Activated CD8-positive, alpha-beta memory T cell treated with anti-CD3 and anti-CD28 coated beads, Interleukin-2, amount 50 U/mL, for 4 hours (primary cell): Measurements from ENCODE around the gene DLGAP4.
A peak's percentile ranks its signal among the peaks of the same experiment; 100 is the strongest.
"Not testable (repeated sequence)": the region's sequence is repeated elsewhere in the genome, so short reads cannot be mapped to it uniquely, and the experiment has no call there.

ENCODE experiments used
- DNase-seq: peaks from one replicate; pipeline ENCODE4 v3.0.0-alpha.2; 2020

Gene DLGAP4

DNA sequence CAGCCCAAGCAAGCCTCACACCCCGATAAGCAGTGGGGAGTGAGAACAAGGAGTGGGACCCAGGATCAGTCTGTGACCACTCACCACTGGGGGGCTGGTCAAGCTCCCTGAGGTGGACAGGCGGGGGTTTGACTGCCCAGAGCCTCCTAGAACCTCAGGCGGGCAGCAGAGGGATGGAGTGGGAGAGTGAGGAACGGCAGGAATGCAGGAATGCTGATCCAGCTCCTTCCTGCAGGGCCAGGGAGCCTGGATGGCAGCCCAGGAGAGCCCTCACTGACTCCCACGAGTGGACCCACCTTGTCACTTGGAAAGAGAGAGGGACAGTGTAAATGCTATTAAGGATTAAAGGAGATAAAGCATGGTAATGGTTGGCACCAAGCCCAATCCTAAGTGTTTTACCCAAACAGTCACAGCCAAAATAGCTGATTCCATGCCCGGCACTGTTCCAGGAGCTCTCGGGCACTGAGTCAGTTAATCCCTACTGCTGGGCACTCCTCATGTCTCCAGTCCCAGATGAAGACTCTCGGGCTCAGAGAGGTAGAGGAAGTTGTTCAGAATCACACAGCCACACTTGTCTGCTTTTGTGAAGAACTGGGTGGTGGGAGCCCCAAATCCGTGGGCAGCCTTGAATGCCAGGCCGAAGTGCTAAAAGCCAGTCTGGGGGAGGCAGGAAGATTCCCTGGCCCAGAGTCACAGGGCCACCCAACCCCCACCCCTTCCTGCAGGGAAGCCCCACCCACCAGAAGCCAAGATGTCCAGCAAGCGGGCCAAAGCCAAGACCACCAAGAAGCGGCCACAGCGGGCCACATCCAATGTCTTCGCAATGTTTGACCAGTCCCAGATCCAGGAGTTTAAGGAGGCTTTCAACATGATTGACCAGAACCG lies 238.2 kb downstream of the DLGAP4 start:
- DNase-seq: no peak

DNA sequence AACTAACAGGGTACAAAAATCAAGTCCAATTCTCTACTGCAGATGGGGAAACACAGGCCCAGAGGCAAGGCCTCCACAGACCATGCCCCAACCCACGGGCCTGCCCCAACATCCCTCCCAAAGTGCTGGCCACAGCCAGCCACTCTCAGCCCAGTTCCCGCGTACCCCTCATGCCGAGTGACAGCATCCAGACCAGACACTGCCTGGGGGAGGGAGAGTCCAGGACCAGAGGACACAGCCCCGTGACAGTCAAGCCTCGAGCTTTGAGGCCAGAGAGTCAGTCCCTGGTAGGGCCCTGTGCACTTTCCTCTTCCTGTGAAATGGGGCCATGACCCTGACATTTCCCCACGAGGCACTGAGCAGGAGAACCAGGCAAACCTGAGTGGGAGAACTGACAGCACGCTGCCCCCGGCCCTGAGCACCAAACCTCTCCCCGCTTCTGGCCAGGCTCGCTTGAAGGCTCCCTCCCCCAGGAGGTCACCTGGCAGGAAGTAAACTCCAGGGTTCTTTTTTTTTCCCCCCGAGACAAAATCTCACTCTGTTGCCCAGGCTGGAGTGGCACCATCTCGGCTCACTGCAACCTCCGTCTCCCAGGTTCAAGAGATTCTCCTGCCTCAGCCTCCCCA lies 240.1 kb downstream of the DLGAP4 start:
- no peak for DNase-seq

DNA sequence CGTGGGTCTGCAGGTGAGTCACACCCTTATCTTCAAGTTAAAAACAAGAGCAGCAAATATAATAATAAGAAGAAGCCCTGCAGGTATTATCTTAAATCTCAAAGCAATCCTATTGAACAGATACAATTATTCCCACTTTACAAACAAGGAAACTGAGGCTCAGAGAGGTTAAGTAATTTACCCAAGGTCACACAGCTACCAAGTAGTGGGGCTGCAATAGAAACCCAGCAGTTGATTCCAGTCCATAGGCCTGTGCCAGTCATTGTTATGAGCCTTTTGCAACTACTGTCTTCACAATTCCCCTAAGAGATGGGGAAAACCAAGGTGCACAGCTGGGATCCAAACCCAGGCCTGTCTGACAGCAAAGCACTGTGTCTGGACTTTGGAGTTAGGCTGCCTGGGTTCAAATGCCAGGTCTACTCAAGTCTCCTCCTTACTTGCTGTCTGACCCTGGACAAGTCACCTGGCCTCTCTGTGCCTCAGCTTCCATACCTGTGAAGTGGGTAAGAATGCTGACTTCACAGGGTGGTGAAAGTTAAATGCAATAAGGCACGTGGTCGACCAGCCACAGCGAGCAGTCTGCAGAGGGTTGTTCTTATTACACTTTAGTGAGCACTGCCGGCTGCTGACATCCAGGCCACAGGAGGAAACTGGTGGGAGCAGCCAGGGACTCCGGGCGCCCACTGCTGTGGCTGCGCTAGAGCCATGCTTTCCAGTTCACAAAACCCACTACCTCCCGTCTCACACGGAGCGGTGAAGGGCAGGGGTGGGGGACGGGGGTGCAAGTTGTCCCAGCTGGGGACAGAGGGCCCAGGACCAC lies 241.3 kb downstream of the DLGAP4 start:
- no peak for DNase-seq

DNA sequence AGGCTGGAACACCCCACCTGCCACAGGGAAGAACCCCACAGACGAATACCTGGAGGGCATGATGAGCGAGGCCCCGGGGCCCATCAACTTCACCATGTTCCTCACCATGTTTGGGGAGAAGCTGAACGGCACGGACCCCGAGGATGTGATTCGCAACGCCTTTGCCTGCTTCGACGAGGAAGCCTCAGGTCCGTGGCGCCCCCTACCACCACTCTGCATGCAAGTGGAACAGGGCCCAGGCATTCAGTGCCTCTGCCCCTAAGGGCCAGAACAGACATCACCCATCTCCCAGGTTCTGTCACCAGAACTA lies 241.8 kb downstream of the DLGAP4 start:
- DNase-seq: no peak

DNA sequence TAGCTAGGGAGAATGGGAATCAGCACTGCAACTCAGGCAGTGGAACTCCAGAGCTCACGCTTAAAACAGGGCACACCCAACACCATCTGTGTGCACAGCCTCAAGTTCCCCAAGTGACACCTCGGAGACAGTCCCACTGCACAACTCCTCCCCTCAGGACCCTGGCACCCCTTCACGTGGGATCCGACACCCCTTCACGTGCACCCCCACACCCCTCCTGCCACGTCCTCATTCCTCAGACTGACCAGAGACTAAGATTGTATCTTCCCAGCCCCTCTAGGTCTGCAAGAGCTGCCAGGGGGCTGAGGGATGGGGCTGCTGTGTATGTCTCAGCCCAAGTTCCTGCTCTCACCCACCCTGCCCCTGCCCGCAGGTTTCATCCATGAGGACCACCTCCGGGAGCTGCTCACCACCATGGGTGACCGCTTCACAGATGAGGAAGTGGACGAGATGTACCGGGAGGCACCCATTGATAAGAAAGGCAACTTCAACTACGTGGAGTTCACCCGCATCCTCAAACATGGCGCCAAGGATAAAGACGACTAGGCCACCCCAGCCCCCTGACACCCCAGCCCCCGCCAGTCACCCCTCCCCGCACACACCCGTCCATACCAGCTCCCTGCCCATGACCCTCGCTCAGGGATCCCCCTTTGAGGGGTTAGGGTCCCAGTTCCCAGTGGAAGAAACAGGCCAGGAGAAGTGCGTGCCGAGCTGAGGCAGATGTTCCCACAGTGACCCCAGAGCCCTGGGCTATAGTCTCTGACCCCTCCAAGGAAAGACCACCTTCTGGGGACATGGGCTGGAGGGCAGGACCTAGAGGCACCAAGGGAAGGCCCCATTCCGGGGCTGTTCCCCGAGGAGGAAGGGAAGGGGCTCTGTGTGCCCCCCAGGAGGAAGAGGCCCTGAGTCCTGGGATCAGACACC lies 242.8 kb downstream of the DLGAP4 start:
- DNase-seq: no peak

DNA sequence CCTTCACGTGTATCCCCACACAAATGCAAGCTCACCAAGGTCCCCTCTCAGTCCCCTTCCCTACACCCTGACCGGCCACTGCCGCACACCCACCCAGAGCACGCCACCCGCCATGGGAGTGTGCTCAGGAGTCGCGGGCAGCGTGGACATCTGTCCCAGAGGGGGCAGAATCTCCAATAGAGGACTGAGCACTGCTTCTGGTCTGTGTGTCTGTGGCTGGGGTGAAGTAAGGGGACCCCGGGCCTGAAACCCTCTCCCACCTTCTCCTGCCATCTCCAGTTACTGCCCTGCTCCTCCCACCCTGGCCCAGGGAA lies 243.4 kb downstream of the DLGAP4 start:
- DNase-seq: no peak

DNA sequence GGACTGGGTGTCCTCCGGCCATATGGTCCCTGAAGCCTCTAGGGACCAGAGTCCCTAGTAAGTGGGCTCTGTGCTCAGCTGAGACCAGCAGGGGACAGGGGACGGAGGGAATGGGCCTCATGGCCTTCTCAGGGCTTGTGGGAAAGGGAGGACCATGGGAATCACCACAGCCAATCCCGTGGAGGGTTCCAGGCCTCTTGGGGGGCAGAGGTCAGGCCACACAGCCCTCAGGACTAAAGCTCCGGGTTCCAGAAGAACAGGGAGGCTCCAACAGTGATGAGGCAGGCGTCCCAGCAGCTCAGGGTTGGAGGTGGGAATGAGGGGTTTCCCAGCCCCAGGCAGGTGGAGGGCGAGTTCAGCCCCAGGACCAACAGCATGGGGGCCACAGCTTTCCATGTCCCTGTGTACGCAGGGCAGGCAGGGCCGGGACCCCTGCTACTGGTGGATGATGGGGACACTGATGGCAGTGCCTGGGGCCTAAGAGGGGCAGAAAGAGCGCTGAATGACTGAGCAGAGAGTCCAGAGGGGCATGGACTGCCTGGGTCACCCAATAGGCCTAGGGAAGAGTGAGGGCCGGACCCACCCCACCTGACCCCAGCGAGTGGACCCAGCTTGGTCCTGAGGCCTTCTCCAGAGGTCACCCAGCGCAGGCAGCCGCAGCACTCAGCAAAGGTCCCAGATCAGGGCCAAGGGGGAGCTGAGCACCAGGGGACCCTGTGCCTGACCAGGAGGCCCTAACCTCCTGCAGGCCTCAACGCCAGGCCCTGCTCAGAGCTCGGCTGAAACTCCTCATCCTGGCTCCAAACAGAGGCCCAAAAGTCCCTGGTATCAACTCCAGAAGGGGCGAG lies 244.0 kb downstream of the DLGAP4 start:
- no peak for DNase-seq

DNA sequence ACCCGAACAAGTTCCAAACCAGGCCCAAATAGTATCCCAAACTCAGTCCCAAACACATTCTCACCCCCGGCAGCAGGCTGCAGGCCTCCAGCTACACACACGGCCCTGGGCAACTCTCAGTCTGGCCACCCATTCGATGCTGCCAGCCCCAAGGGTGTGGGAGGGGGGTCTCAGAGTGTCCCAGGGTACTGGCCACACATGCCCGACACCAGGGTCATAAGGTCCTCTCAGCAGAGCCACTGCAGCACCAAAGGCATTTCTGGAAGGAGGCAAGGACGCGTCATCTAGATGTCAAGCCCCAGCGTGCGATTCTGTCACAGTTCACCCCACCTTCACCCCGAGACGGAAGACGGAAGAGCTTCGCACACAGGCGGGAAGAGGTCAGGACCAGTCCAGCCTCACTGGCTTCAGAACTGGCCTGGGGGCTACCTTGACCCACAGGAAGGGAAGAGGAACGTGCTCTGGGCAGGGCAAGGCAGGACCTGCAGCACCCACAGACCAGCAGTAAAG lies 244.7 kb downstream of the DLGAP4 start:
- DNase-seq: no peak

DNA sequence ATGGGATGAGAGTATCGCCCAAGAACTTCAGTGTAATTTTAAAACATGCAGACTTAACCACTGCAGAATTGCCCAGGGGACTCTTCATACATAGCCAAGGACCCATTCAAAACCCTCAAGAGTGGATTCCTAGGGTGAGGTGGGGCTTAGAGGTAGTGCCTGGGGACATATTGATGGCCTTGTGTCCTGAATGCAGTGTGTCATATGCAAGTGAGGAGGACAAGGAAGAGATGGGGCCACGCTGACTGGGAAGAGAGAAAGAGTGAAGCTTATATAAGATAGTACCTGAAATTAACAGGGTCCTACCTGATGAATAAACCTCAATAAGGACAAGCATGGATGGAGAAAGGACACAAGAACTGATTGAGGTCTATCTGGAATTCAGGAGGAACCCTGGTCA lies 249.1 kb downstream of the DLGAP4 start:
- no peak for DNase-seq

DNA sequence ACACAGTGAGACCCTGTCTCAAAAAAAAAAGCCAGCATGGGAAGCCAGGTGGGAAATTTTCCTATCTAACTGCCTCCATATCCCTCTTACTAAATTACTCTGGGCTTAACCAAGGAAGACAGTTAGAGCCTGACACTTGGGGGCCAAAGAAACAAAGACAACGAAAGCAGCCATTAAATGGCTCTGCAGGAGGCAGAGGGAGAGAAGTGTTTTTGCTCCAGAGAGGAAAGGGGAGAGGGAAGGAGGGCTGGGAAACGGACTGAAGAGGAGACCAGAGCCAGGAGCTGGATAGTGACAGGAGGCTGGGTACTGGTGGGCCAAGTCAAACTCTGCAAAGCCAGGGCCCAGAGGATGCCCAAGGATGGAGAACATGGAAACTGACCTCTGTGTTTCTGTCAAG lies 256.6 kb downstream of the DLGAP4 start:
- DNase-seq: no peak

DNA sequence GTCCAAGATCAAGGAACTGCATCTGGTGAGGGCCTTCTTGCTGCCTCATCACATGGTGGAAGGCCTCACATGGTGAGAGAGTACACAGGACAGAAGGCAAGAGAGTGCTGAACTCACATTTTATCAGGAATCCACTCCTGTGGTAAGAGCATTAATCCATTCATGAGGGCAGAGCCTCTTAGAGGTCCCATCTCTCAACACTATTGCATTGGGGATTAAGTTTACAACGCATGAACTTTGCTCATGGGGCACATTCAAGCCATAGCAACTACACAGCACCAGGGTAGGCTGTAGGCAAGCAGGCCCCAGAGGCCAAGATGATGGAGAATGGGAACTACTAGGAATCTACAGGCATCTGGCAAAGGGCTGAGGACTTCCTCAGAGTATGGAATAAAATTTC lies 257.2 kb downstream of the DLGAP4 start:
- DNase-seq: no peak

DNA sequence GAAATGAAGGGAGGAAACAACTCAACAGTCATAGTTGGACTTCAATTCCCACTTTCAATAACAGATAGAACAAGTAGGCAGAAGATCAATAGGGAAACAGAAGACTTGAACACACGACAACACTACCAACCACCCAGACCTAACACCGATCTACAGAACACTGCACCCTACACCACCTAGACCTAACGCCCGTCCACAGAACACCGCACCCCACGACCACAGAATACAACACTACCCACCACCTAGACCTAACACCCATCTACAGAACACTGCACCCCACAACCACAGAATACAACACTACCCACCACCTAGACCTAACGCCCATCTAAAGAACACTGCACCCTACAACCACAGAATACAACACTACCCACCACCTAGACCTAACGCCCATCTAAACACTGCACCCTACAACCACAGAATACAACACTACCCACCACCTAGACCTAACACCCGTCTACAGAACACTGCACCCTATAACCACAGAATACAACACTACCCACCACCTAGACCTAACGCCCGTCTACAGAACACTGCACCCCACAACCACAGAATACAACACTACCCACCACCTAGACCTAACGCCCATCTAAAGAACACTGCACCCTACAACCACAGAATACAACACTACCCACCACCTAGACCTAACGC lies 258.1 kb downstream of the DLGAP4 start:
- not testable (repeated sequence) for DNase-seq

DNA sequence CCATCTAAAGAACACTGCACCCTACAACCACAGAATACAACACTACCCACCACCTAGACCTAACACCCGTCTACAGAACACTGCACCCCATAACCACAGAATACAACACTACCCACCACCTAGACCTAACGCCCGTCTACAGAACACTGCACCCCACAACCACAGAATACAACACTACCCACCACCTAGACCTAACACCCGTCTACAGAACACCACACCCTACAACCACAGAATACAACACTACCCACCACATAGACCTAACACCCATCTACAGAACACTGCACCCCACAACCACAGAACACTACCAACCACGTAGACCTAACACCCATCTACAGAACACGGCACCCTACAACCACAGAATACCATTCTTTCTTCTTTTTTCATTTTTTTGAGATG lies 258.6 kb downstream of the DLGAP4 start:
- not testable (repeated sequence) for DNase-seq

DNA sequence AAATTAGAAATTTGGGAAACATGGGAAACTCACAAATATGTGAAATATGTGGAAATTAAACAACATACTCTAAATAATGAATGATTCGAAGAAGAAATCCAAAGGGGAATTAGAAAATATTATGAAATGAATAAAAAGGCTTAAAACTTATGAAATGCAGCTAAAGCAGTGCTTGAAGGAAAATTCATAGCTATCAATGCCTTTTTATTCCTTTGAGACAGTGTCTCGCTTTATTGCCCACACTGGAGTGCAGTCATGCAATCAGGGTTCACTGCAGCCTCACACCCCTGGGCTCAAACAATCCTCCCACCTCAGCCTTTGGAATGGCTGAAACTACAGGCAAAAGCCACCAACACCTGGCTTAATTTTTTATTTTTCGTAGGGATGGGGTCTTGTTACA lies 259.4 kb downstream of the DLGAP4 start:
- no peak for DNase-seq

DNA sequence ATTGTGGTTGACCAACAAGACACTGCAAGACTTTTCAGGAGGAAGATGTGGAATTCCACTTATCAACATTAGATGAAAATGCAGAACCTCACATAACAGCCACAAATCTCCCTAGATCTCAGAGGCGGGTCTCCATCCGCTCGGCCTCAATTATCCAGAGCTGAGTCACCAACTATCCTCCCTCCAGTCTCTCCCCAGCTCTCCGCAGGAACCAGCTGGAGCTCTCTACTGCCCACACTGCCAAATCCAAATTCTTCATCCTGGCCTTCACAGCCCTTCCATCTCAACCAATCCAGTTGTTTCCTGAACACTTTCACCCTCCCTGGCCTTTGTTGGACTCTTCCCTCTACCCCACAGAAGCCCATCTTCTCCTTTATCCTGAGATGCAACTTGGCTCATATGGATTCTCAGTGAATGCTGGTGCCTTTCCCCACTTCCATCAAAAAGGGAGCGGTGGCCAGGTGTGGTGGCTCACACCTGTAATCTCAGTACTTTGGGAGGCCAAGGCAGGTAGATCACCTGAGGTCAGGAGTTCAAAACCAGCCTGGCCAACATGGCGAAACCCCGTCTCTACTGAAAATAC lies 263.8 kb downstream of the DLGAP4 start:
- no peak for DNase-seq

DNA sequence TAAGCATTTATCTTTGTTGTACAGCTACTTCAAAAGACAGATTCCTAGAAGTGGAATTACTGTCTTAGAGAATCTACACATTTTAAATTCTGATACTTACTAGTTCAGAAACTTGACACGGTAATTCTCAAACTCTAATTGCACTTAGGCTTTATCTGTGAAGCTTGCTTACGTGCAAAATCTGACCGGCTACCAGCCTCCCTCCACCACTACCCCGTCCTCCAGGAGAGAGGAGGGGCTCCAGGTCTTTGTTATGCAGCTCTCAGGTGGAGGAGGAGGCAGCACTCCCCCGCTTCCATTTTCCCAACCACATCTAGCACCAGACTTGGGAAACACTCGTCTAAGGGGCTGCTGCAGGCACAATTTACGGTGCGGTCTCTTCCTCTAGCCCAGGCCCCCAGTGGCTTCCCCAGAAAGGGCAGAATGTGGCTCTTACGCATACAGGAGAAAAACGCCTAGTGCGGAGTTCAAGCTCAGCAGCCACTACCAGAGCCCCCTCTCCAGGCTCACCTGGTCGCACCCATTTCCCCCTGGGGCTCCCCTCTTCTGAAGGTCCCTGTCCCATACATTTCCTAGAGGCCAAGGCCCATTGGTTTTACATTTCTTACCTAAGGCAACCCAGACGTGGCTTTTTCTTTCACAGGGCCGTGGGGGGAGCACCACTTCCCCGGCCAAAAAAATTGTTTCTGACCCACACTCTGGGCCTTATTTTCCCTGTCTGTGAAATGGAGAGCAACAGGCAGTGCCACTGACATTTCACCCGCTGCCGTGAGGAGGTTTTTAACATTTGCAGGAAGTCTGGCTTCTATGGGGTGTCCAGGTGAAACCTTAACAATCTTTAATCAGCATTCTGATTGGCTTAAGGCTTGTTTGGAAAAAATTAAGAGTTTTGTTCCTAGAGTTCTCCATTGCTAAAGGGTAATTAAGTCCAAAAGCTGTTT lies 265.7 kb downstream of the DLGAP4 start:
- no peak for DNase-seq

DNA sequence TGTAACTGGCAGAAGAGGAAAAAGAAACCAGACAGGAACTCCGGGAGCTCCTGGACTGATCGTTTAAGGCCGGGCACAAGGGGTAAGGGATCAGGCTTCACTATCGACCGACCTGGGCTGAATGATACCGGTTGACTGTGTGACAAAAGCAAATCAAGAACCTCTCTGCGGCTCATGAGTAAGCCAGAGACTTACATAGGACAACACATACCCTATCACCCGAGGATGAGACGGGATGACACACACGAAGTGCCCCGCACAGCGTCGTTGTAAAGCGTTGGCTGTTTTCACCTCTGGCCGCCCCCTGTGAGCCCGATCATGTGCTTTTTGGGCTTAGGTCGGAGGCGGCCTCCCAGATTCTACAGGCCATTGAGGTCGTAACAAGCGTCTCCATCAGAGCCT lies 266.6 kb downstream of the DLGAP4 start:
- peak; percentile 71 for DNase-seq

DNA sequence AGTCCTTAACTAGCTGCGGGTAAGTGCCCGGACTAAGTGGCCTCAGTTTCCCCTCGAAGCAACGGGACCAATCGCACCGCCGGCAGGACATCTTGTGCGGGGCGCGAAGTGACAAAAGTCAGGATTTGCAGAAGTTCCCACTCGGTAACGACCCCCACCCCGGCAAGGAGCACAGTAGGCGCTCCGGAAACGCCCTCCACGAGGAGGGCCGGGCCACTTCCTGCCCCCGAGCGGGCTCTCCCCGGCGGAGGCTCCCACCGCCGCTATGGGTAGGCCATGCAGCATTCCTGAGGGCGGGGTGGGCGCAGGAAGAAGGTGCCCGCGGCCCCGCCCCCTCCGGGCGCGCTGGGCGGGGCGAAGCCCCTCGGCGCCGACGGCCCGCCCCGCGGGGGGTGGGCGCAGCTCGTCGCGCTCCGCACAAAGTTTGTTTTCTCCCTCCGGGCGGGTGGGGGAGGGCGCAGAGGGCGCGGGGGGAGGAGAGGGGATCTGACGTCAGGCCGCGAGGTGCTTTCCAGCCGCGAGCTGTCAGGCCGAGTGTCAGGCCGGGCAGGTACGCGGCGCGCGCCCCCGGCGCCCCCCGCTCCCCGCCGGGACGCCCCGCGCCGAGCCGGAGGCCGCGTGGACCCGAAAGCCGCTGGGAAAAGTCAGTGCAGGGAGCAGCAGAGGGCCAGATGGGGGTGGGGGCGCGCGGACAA lies 267.1 kb downstream of the DLGAP4 start, which contains the start of gene TGIF2:
TSS of gene TGIF2 (plus strand) at position 495 of the 695 bp plus-strand sequence. CDS start 5,178 bp downstream, outside the sequence.
- DNase-seq: peak; percentile 90
